NCI-H345 treated with DMSO at 0.1 percent for 48 hours (cell line): Measurements from ENCODE around the gene IVD.
A peak's percentile ranks its signal among the peaks of the same experiment; 100 is the strongest.
"Not testable (repeated sequence)": the region's sequence is repeated elsewhere in the genome, so short reads cannot be mapped to it uniquely, and the experiment has no call there.

Experiments used
- DNase-seq: peaks from one replicate; lab custom pipeline; 2025; ENCODE audit not compliant: unreplicated experiment; lab: John Stamatoyannopoulos, UW

Gene IVD

DNA sequence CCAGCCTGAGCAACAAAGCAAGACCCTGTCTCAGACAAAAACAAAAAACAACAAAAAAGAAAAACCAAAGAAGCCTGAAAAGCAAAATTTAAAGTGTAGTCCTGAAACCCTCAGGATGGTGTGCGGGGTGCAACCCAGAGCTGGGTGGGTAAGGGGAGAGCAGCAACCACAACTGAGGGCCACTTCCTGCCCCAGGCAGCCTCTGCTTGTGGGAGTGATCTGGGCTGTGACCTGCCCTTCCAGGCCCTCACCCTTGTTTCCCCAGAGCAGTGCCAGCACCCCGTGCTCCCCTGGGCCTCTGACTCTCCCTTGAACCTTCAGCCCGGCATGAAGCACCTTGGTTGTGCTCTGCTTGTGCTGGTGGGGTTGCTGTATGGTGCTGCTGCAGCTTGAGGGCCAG lies 48.3 kb downstream of the IVD start:
- DNase-seq = not testable (repeated sequence)

DNA sequence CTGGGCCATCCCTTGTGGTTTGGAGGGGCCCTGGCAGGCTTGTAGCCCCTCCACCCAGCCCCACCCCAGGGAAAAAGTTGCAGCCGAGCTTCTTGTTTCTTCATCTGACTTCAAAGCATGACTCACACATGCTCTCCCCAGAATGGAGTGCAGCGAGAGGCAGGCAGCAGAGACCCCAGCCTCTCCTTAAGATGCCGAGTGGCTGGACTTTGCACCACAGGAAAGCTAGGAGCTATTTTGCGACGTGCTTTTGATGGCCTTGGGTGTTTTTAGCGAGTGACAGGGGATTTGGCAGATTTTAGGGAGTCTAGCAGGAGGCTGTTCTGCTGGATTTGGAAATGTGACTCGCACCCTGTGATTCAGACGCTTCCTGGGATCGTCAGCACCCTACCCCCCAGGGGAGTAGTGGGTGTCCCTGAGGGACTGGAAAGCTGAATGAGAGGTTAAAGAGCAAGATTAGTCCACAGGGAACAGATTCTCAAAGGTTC lies 49.4 kb downstream of the IVD start:
- DNase-seq = no peak

DNA sequence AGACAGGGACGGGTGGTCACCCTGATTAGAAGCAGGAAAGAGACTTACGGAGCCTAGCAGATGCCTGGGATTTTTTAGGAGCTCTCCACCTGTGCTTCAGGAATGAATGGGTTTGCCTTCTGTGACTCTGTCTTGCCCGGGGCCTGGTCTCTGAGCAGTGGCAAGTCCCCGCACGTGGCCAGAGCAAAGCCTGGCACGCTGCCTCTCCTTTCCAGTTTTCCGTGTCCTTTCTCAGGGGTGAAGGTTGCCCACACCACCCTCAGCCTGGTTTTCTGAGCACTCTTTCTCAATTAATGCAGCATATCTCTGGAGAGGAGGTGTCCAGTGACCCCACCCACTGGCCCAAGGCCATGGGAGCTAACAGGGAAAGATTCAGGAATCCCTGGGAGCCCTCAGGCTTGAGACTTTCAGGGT lies 50.7 kb downstream of the IVD start:
- no peak for DNase-seq

DNA sequence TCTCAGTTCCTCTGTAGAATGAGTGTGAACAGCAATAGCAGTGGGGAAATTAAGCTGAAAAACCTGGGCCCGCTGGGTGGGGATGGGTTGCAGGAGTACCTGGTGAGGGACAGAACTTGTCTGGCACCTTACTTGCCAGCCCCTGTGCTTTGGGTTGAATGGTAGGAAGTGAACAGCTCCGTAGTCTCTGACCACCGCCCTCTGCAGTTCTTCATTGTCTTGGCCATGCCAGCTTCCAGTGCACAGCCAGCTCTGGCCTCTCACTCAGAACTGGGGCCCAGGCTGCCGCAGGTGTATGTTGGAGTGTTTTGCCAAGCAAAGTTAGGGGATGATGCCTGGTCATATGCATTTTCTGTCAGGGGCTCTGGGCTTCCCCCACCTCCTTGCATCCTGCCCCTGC lies 51.1 kb downstream of the IVD start:
- DNase-seq = no peak

DNA sequence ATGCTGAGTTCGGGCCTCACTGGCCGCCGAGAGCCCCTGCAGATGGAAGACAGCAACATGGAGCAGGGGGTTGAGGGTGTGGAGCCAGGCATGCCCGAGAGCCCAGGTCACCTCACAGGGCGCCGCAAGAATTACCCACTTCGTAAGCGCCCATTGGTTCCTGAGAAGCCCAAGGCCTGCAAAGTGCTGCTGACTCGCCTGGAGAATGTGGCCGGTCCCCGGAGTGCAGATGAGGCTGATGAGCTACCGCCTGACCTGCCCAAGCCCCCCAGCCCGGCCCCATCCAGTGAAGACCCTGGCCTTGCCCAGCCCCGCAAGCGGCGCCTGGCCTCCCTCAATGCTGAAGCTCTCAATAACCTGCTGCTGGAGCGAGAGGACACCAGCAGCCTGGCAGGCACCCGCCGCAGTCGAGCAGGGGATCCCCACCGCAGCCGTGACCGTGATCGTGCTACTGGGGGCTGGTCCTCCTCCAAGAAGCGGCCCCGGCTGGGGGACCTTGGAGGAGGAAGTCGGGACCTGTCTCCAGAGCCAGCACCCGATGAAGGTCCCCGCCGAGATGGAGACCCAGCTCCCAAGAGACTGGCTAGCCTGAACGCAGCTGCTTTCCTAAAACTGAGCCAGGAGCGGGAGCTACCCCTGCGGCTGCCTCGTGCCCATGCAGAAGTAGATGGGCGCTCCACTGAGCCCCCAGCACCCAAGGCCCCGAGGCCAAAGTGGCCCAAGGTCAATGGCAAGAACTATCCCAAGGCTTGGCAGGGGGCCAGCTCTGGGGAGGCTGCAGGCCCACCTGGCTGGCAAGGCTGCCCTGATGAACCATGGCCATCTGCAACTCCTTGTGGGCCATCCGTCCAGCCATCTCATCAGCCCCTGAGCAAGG lies 53.1 kb downstream of the IVD start:
- DNase-seq = no peak

DNA sequence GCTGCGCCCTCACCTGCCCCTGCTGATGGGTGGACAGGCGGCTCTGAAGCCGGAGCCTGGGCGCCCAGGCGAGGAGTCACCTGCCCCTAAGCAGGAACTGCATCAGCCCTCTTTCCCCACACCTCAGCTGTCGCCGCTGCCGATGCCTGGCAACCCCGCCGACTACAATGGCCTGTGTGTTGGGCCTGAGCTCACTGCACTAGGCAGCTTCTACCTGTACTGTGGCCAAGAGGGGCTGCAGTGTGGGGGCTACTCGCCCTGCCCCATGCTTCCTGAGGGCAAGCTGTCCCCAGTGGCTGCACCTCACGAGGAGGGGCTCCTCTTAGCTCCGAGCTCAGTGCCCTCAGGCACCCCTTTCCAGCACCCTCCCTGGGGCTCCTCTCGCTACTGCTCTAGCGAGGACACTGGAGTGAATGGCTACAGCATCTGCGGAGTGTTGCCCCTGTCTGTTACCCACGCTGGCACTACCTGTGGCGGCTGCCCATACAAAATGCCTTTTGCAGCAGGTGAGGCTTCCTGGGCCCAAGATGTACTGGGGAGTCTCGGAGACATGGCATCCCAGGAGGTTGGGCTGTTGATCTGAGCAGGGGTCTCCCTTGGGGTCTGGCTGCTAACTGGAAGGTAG lies 53.9 kb downstream of the IVD start:
- no peak for DNase-seq

DNA sequence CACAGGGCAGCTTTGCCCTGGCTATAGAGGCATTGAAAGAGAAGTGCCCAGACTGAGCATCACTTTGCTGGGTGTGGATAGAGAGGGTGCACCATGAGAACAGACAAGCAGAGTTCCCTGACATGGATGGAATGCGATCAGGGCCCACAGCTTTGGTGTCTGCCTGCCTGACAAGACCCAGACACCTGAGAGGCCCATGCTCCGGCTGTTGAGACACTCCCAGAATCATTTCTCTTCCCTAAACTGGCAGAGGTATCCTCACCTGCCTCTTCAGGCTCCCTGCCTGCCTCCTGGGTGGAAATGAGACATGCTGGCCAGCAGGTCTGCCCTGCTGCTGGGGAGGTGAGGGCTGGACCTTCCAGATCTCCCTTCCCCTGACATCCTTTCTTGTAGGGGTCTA lies 54.8 kb downstream of the IVD start:
- DNase-seq = no peak

DNA sequence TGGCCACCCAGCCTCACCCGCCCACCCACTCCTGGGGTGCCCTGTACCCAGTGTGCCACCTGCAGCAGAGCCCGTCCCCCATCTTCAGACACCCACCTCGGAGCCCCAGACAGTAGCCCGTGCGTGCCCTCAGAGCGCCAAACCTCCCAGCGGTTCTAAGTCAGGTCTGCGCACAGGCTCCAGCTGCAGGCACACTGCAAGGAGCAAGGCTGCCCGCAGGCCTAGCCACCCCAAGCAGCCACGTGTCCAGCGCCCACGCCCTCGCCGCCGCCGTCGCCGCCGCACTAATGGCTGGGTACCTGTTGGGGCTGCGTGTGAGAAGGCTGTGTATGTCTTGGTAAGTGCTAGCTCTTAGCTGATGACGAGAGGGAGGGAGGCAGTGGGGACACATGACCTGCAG lies 56.4 kb downstream of the IVD start:
- no peak for DNase-seq

DNA sequence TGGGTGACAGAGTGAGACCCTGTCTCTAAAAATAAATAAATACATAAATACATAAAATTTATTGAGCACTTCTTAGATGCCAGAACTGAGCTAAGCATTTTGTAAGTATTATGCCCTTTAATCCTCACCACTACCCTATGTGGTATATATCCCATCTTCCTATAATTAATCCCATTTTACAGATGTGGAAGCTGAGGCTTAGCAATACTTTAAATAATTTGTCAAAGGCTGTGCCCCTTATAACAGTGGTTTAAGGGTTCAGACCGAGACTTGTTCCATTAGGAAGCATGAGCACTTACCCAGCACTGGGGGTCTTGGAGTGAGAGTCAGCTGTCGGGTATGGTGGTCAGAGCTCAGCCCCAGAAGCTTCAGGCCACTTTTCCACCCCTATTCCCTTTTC lies 57.7 kb downstream of the IVD start:
- DNase-seq = no peak

DNA sequence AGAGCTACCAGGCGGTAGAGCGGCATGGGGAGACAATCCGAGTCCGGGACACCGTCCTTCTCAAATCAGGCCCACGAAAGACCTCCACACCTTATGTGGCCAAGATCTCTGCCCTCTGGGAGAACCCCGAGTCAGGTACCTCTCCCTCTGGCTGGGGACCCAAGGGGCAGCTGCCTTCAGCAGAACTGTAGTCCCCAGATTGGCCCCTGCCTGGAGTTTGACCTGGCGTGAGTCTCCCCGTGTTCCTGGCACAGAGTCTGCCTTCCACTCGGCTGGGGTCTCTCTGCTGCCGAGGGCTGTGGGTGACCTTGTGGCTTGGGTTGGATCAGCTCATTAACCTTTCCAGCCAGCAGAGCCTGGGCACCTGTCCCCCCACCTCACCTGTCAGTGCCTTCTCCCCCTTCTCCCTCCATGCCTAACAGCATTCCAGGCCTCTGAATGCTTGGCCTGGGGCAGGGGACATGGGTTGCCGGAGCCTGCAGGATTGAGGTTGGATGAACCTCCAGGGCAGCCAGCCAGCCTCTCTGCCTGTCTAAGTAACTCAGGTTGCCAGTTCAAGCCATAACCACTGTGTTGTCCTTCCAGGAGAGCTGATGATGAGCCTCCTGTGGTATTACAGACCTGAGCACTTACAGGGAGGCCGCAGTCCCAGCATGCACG lies 58.4 kb downstream of the IVD start:
- DNase-seq = no peak

DNA sequence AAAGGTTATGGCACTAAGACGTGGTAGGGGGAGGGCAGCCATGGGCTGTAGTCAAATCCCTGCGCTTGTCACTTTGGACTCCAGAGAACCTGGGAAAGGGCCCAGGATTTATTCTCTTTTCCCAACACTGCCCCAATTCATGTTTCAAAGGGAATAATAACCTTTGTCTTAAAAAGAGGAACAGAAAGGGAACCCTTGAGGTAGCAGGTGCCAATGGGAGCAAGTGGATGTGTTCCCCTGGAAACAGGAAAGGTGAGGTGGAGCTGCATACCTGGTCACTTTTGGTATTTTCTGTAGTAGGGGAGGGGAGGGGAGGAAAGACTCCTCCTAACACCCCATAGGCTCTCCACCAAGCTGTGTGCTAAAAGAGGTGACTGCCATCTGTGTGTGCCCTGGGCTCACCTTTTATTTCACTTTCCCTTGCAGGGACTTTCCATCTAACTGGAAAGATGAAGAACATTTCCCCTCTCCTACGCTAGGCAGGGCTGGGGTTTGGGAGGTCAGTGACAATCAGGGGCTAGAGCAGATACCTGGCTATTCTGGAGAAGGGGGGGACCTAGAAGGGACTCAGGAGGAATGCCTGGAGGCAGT lies 59.1 kb downstream of the IVD start:
- DNase-seq = no peak

DNA sequence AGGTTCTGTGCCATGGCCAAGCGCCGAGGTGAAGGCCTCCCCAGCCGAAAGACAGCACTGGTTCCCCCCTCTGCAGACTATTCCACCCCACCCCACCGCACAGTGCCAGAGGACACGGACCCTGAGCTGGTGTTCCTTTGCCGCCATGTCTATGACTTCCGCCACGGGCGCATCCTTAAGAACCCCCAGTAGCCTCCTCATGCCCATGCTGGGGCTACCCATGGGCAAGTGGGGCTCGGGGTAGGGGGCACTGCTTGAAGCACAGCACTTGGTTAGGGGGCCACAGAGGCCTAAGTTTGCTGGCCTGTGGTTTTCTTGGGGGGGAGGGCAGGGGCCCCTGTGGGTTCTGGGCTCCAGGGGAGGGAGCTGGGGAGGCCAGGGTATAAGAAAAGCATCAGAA lies 60.3 kb downstream of the IVD start:
- no peak for DNase-seq

DNA sequence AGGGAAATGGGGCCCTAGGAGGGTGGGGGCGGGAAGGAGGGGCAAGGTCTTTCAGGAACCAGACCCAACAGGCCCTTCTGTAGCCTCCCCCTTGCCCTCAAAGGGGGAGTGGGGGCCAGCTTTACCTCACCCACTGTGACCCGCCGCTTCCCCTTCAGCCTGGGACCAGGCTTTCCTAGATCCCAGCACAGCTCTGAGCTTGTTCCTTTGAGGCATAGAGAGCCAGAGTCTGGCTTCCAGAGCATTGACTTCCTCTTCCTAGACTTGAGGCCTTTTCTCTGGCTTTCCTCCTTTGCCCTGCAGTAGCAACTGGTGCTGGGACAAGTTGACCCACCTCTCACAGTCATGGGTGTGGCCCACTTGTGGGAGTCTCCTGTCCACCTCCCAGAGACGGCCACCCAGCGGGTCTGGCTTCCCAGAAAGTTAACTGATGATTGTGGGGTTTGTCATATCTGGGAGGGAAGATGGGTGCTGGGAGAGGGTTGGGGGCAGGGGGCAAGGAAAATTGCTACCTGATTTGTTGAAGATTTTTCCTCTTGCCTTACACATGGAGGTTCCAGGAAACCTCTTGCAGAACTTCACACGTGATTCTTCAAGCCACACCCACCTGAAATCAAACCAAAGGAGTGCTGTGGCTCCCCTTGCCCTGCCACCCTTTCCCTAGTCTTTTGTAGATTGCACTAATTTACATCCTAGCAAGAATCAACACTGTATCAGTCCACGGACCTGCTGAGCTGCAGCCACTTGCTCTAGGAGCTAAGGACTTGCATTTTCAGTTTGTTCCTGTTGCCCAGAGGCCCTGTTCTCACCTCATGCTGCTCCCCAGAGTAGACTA lies 61.0 kb downstream of the IVD start:
- DNase-seq = no peak

DNA sequence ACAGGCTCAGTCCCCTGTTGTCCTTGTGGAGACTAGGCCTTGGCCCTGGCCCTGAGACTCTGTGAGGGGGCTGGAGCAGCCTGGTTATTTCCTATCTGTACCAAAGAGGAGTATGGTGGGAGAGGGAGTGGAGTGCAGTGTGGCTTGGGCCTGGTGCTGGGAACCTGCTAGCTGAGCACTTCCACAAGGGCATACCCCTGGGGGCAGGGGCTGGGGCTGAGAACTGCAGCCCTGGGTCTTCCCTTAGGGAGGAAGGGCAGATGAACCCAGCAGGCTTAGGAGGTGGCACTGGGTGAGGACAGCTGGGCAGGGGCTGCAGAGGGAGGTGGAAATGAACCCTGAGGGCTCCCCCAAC lies 61.6 kb downstream of the IVD start:
- DNase-seq = no peak

DNA sequence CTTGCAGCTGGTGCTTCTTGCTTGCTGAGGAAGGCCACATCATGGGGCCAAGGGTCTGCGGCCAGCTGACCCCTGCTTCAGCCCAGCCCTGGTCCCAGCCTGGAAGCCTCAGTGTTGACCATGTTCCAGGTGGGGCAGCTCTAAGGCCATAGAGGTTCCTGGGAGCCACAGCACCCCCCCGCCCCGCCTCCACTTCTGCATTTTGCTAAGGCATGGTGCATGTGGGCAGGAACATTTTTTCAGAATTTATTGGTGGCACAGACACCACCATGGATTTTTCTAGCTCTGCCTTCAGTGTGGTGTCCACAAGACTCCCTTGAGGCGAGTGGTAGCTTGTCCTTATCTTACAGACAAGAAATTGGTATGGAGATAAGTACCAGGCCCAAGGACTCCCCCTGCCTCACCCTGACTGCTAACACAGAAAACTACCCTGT lies 63.3 kb downstream of the IVD start:
- DNase-seq = no peak

DNA sequence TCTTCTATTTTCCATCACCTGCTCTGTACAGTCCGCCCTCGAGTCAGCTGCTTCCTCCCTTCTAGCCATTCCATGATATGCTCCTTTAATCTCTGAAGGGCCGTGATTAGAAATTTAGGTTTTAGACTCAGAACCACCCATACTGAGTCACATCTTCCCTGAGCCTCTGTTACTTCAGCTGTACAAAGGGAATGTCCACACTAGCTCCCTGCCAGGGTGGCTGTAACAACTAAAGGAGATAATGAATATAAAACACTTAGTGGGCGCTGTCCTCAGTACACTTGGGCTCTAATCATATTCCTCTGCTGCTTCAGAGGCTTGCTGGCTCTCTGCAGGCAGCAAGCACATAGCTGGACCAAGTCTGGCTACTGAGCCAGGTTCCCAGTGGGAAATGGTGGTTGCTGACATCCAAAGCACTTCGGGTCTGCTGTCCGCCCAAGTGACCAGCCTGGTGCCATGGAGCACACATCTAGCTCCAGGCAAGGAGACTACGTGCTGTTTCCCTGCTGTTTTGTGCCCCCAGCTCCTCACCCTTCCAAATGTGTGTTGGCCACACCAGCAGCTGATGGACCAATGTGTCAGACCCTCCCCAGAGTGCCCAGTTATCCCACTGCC lies 64.3 kb downstream of the IVD start:
- no peak for DNase-seq

DNA sequence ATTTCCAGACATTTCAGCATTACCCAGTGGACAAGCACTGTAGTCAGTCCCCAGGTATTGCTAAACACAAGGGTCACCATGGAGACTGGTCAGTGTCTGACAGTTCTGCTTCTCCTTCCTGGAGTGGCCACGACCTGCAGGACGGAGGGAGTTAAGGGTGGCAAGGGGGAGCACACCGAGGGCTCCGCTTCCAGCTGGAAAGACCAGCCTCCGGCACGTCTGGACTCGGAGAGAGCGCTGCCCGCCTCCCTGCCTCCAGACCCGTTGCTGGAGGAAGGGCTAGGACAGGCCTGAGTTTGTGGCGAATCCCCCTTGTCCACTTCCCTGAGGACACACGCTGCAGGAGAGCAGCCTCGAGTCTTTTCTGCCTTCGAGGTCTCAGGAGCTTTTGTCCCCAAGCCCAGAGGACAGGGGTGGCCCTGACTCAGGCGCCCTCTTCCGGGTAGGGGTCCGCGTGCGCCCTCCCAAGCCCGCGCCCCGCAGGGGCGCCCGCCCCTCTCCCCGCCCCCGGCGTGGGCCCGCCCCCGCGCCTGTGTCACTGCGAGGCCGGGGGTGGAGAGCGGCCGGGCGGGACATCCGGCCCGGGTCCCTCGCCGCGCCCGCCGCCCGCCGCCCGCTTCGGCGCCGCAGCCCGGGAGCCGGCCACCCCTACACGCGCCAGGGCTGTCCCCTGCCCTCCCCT lies 65.0 kb downstream of the IVD start, which contains the start of gene CHST14:
Gene CHST14 (plus strand): TSS at position 562 of the 682 bp plus-strand sequence. CDS start 230 bp downstream, outside the sequence.
- peak; percentile 17 for DNase-seq
